ENCODE results near the gene FRRS1.

DNA sequence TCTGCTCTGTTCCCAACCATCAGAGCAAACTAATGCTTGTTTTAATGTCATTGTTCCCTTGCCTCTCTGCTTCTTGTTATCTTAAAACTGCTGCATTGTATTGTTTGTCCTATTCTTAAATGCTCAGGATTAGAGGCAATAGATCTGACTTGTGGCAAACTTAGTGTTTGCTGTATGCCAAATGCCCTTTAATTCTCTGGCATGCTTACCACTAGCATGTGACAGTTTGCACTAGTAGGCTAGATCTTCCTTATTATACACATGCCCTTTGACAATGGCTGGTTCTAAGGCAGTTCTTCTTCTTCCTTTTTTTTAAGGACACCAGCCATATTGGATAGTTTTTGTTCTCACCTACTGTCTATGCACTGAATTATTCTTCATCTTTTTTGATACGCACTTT is 90.4 kb downstream of the FRRS1 start:
- TF ChIP-seq CTCF (conservative IDR thresholded peaks at IDR 0.05; ENCODE audit: low read depth, low read length) (no peak), EZH2 (IDR thresholded peaks at IDR 0.05; ENCODE audit: borderline replicate concordance, low read depth, low read length, poor library complexity, severe bottlenecking) (no peak)

Data from A673 (cell line).